ENCODE data around the gene LRTM2.

Gene LRTM2

GRCh38 chr12:1820191-1820895, at the start of gene LRTM2:
Gene LRTM2 (plus strand): TSS chr12:1820565. CDS start chr12:1828149, 7,584 bp downstream.
- no peak for DNase-seq (ENCODE audit: low read depth in 3 of 3)

- DNase-seq (ENCODE audit: low read depth in 3 of 3) = no peak
Observed at GRCh38 chr12:1773937-1774655, 46.3 kb upstream of the LRTM2 start.

GRCh38 chr12:1776170-1776921, 44.0 kb upstream of the LRTM2 start:
- no peak for DNase-seq (ENCODE audit: low read depth in 3 of 3)

- DNase-seq (ENCODE audit: low read depth in 3 of 3) = no peak
Observed at GRCh38 chr12:1777798-1778197, 42.6 kb upstream of the LRTM2 start.

GRCh38 chr12:1778911-1779310, 41.5 kb upstream of the LRTM2 start:
- DNase-seq (ENCODE audit: low read depth in 3 of 3) = no peak

- DNase-seq (ENCODE audit: low read depth in 3 of 3) = no peak
Observed at GRCh38 chr12:1779783-1780182, 40.6 kb upstream of the LRTM2 start.

GRCh38 chr12:1781772-1782171, 38.6 kb upstream of the LRTM2 start:
- no peak for DNase-seq (ENCODE audit: low read depth in 3 of 3)

GRCh38 chr12:1782215-1782614, 38.1 kb upstream of the LRTM2 start:
- no peak for DNase-seq (ENCODE audit: low read depth in 3 of 3)

GRCh38 chr12:1787714-1788113, 32.7 kb upstream of the LRTM2 start:
- DNase-seq (ENCODE audit: low read depth in 3 of 3) = no peak

GRCh38 chr12:1790444-1790843, 29.9 kb upstream of the LRTM2 start:
- no peak for DNase-seq (ENCODE audit: low read depth in 3 of 3)

GRCh38 chr12:1791104-1791841, 29.1 kb upstream of the LRTM2 start:
- DNase-seq (ENCODE audit: low read depth in 3 of 3) = peak in 2 of 3 experiments; percentile 43 to 46

GRCh38 chr12:1792406-1792805, 28.0 kb upstream of the LRTM2 start:
- no peak for DNase-seq (ENCODE audit: low read depth in 3 of 3)

GRCh38 chr12:1793426-1794210, 26.7 kb upstream of the LRTM2 start:
- DNase-seq (ENCODE audit: low read depth in 3 of 3) = no peak

GRCh38 chr12:1794440-1795090, 25.8 kb upstream of the LRTM2 start:
- DNase-seq (ENCODE audit: low read depth in 3 of 3) = no peak

- no peak for DNase-seq (ENCODE audit: low read depth in 3 of 3)
Observed at GRCh38 chr12:1795221-1795784, 25.1 kb upstream of the LRTM2 start.

GRCh38 chr12:1795785-1796514, 24.4 kb upstream of the LRTM2 start:
- peak; percentile 89 to 91 (median 91) for DNase-seq (ENCODE audit: low read depth in 3 of 3)

- DNase-seq (ENCODE audit: low read depth in 3 of 3) = no peak
Observed at GRCh38 chr12:1796515-1797010, 23.8 kb upstream of the LRTM2 start.

GRCh38 chr12:1797011-1797901, 23.1 kb upstream of the LRTM2 start:
- DNase-seq (ENCODE audit: low read depth in 3 of 3) = peak; percentile 18 to 44 (median 27)
